Lower leg skin (tissue), 3 donors: ENCODE data around the gene PPP1R26.

Experiments
- CTCF ChIP-seq, 3 donors: fragments of 450-650 bp; IDR thresholded peaks; one replicate each; pipeline ENCODE4 v1.5.1; 2016; ENCODE audit warnings: antibody characterized with exemption in 3 of 3, mild to moderate bottlenecking in 3 of 3, moderate library complexity in 2 of 3
- POLR2A ChIP-seq, 2 donors: fragments of 450-650 bp; IDR thresholded peaks; one replicate each; pipeline ENCODE4 v1.6.1; 2016 to 2017; ENCODE audit warnings: antibody characterized with exemption in 2 of 2, mild to moderate bottlenecking in 1 of 2, moderate library complexity in 1 of 2

GRCh38 chr9:135514342-135515082 is 34.9 kb downstream of the PPP1R26 start:
- TF ChIP-seq CTCF (IDR thresholded peaks at IDR 0.05), result no peak
- no peak for TF ChIP-seq POLR2A (IDR thresholded peaks at IDR 0.05)
